Body of pancreas (tissue), 4 donors: Measurements from ENCODE around the gene MAP4K2.

ENCODE experiments used
- POLR2A ChIP-seq, 3 donors: fragments of 450-650 bp; IDR thresholded peaks; one replicate each; pipeline ENCODE4 v1.6.1; 2016; ENCODE audit warnings: antibody characterized with exemption in 3 of 3, mild to moderate bottlenecking in 2 of 3
- TF ChIP-seq, protein P1 (sequence below), 7 experiments: fragments of 450-650 bp in 4 of 7; fragments of 200-600 bp in 3 of 7; sonication (generic) in 3 of 7; IDR thresholded peaks; one replicate each; pipeline ENCODE4 v1.5.1; 2016 to 2019; ENCODE audit warnings: antibody characterized with exemption in 7 of 7

DNA sequence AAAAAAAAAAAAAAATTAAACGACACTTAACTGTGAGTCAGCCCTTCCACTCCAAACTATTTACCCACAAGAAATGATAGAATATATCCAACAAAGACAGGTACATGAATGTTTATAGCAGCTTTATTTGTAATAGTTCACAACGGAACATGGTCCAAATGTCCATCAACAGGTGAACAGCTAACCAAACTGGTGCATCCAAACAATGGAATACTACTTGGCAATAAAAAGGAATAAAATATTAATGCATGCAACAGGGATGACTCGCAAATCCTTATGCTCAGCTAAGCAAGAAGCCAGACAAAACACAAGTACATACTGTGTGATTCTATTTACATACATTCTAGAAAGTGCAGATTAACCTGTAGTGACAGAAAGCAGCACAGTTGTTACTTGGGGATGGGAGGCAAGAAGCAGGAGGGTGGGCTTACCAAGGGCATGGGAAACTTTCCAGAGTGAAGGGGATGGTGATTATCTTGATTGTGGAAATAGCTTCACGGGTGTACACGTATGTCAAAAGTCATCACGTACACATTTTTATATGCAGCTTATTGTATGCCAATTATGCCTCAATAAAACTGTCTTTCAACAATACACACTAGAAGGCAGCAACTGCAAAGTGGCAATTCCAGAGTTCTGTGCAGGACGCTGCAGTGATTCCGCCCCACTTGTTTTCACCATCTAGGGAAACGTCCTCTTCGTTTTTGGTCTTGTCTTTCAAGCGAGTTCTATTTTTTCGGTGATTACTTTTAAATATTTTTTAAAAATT, 18.0 kb downstream of the MAP4K2 start:
- TF ChIP-seq, protein P1, sequence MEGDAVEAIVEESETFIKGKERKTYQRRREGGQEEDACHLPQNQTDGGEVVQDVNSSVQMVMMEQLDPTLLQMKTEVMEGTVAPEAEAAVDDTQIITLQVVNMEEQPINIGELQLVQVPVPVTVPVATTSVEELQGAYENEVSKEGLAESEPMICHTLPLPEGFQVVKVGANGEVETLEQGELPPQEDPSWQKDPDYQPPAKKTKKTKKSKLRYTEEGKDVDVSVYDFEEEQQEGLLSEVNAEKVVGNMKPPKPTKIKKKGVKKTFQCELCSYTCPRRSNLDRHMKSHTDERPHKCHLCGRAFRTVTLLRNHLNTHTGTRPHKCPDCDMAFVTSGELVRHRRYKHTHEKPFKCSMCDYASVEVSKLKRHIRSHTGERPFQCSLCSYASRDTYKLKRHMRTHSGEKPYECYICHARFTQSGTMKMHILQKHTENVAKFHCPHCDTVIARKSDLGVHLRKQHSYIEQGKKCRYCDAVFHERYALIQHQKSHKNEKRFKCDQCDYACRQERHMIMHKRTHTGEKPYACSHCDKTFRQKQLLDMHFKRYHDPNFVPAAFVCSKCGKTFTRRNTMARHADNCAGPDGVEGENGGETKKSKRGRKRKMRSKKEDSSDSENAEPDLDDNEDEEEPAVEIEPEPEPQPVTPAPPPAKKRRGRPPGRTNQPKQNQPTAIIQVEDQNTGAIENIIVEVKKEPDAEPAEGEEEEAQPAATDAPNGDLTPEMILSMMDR (IDR thresholded peaks at IDR 0.05), result no peak
- no peak for TF ChIP-seq POLR2A (IDR thresholded peaks at IDR 0.05)
